SU-DHL-6 (cell line): Measurements from ENCODE around the gene ZNF346.

Experiments used
- EZH2phosphoT487 ChIP-seq: fragments of 200-600 bp; sonication (generic), shearing (Covaris generic); conservative IDR thresholded peaks from 2 replicates; pipeline ENCODE4 v1.6.1; 2018; ENCODE audit warnings: mild to moderate bottlenecking, antibody characterized with exemption, low read length, moderate library complexity, mixed read lengths
- TF ChIP-seq, protein P1 (sequence below): fragments of 200-600 bp; sonication (generic); IDR thresholded peaks from one replicate; pipeline ENCODE4 v1.5.1; 2017; ENCODE audit warnings: antibody characterized with exemption, mild to moderate bottlenecking, low read length, moderate library complexity; ENCODE audit not compliant: insufficient read depth, poor library complexity, severe bottlenecking

DNA sequence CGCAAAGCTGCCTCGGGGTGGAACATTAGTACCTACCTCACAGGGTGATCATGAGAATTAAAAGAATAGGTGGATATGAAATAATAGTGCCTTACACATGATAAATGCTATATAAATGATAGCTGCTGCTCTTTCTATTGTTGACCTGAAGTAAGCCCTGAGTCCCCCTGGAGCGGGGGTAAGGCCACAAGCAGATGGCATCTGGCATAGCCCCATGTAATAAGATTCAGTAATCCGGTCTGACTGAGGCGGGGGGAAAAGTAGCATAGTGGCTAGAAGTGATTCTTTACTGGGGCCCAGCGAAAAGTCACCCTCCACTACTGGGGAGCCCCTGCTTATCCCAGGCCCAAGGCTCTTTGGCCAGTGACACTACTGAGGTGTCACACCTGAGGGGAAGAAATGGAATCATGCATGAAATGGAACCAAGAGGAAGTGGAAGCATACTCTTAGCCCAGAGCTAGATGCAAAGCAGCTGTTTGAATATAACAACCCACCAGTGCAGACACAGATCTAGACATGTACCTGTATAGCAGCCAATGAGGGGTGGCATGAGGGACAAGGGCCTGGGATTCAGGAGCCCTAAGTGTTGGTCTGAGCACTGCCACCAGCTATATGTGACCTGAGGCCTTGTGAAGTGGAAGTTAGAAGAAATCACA, 48.2 kb downstream of the ZNF346 start:
- TF ChIP-seq, protein P1, sequence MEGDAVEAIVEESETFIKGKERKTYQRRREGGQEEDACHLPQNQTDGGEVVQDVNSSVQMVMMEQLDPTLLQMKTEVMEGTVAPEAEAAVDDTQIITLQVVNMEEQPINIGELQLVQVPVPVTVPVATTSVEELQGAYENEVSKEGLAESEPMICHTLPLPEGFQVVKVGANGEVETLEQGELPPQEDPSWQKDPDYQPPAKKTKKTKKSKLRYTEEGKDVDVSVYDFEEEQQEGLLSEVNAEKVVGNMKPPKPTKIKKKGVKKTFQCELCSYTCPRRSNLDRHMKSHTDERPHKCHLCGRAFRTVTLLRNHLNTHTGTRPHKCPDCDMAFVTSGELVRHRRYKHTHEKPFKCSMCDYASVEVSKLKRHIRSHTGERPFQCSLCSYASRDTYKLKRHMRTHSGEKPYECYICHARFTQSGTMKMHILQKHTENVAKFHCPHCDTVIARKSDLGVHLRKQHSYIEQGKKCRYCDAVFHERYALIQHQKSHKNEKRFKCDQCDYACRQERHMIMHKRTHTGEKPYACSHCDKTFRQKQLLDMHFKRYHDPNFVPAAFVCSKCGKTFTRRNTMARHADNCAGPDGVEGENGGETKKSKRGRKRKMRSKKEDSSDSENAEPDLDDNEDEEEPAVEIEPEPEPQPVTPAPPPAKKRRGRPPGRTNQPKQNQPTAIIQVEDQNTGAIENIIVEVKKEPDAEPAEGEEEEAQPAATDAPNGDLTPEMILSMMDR = no peak
- TF ChIP-seq EZH2phosphoT487 = no peak
